ENCODE data around the gene ZGRF1.
A peak's percentile ranks its signal among the peaks of the same experiment; 100 is the strongest.
"Not testable (repeated sequence)": the region's sequence is repeated elsewhere in the genome, so short reads cannot be mapped to it uniquely, and the experiment has no call there.

Gene ZGRF1

DNA sequence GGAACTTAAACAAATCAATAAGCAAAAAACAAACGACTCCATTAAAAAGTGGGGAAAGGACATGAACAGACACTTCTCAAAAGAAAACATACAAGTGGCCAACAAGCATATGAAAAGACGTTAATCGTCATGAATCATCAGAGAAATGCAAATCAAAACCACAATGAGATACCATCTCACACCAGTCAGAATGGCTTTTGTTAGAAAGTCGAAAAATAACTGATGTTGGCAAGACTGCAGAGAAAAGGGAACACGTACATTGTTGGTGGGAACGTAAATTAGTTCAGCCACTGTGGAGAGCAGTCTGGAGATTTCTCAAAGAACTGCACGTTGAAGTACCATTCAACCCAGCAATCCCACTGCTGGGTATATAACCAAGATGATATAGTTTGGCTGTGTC, 144.4 kb downstream of the ZGRF1 start:
- H3K4me3 ChIP-seq (ENCODE audit: low read length), result no peak overlapping the region
- H2BK5ac ChIP-seq (ENCODE audit: low read length), result no peak overlapping the region

DNA sequence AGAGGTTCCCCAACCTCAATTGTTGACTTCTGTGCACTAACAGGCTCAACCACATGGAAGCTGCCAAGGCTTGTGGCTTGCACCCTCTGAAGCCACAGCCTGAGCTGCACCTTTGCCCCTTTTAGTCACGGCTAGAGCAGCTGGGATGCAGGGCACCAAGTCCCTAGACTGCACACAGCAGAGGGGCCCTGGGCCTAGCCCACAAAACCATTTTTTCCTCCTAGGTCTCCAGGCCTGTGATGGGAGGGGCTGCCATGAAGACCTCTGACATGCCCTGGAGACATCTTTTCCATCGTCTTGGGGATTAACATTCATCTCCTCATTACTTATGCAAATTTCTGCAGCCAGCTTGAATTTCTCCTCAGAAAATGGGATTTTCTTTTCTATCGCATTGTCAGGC, 145.9 kb downstream of the ZGRF1 start:
- not testable (repeated sequence) for H3K4me2 ChIP-seq (ENCODE audit: low read length); H3K56ac ChIP-seq (ENCODE audit: low read length); H2AK5ac ChIP-seq (ENCODE audit: low read length); H2BK5ac ChIP-seq (ENCODE audit: low read length); H3K36me3 ChIP-seq (ENCODE audit: control insufficient read depth, insufficient read depth, low read length); DNase-seq; H3K4me3 ChIP-seq (ENCODE audit: low read length); H2BK15ac ChIP-seq (replicated peaks; ENCODE audit: low read depth); H3K18ac ChIP-seq (ENCODE audit: low read length); H3K79me1 ChIP-seq (ENCODE audit: low read length); H3K27ac ChIP-seq (ENCODE audit: low read depth, low read length); H3K27me3 ChIP-seq (ENCODE audit: insufficient read depth, low read length, poor library complexity); H2BK120ac ChIP-seq (ENCODE audit: low read depth, low read length); H3K23ac ChIP-seq (ENCODE audit: low read length); H3K4me1 ChIP-seq (ENCODE audit: control insufficient read depth, low read depth, low read length); H3K9ac ChIP-seq (ENCODE audit: low read length); H3K79me2 ChIP-seq (ENCODE audit: control insufficient read depth, insufficient read depth, low read length); H3K4ac ChIP-seq (ENCODE audit: low read depth, low read length); H4K5ac ChIP-seq (ENCODE audit: low read length); H4K8ac ChIP-seq (ENCODE audit: low read depth, low read length)
- WGBS (ENCODE audit: extremely low coverage, insufficient coverage, low lambda C conversion rate), result no CpG with 5 or more reads among the region's 3 CpGs

More for the DNA sequence above, 144.4 kb downstream of the ZGRF1 start:
- Histone ChIP-seq H3K27ac (ENCODE audit: low read depth, low read length) (no peak overlapping the region), H3K79me2 (ENCODE audit: control insufficient read depth, insufficient read depth, low read length) (no peaks in the 10 kb centered on the region), H3K23ac (ENCODE audit: low read length) (no peak overlapping the region), H3K4ac (ENCODE audit: low read depth, low read length) (no peak overlapping the region), H3K4me1 (ENCODE audit: control insufficient read depth, low read depth, low read length) (no peaks in the 10 kb centered on the region), H3K27me3 (ENCODE audit: insufficient read depth, low read length, poor library complexity) (no peaks in the 10 kb centered on the region), H3K4me2 (ENCODE audit: low read length) (no peak overlapping the region), H3K36me3 (ENCODE audit: control insufficient read depth, insufficient read depth, low read length) (no peaks in the 10 kb centered on the region), H2BK15ac (replicated peaks; ENCODE audit: low read depth) (no peak overlapping the region), H2BK120ac (ENCODE audit: low read depth, low read length) (no peak overlapping the region), H4K5ac (ENCODE audit: low read length) (no peak overlapping the region), H4K8ac (ENCODE audit: low read depth, low read length) (no peak overlapping the region), H3K56ac (ENCODE audit: low read length) (no peak overlapping the region), H3K79me1 (ENCODE audit: low read length) (no peaks in the 10 kb centered on the region), H3K9ac (ENCODE audit: low read length) (no peak overlapping the region), H2AK5ac (ENCODE audit: low read length) (no peak overlapping the region), H3K18ac (ENCODE audit: low read length) (no peak overlapping the region)
- no peak for DNase-seq
- WGBS (ENCODE audit: extremely low coverage, insufficient coverage, low lambda C conversion rate), result no CpG with 5 or more reads among the region's 7 CpGs

Small RNA genes lying within 50 kb of the gene (small RNA-seq; reads per million reads assigned to genes)
- gene MIR302A (ENCODE audit: insufficient read depth) (167,490 reads per million, percentile 100 among the genes with 10 or more reads in this experiment), gene MIR302C (ENCODE audit: insufficient read depth) (33,258 reads per million, percentile 100 among the genes with 10 or more reads in this experiment), gene MIR302D (ENCODE audit: insufficient read depth) (103,980 reads per million, percentile 100 among the genes with 10 or more reads in this experiment), gene MIR367 (ENCODE audit: insufficient read depth) (2,724 reads per million, percentile 99 among the genes with 10 or more reads in this experiment)

Measured in mesendoderm (in vitro differentiated cells).